HG03097 (cell line): Measurements from ENCODE around the gene GNA15.
"Not testable (repeated sequence)": the region's sequence is repeated elsewhere in the genome, so short reads cannot be mapped to it uniquely, and the experiment has no call there.

Experiments
- ATAC-seq: cut with Tn5 transposase; IDR thresholded peaks from one replicate; pipeline ENCODE4 v1.9.1; 2021; ENCODE audit not compliant: unreplicated experiment, low FRiP score

The GNA15 gene

GRCh38 chr19:3187662-3188511 lies 52.1 kb downstream of the GNA15 start:
- ATAC-seq = no peak

DNA sequence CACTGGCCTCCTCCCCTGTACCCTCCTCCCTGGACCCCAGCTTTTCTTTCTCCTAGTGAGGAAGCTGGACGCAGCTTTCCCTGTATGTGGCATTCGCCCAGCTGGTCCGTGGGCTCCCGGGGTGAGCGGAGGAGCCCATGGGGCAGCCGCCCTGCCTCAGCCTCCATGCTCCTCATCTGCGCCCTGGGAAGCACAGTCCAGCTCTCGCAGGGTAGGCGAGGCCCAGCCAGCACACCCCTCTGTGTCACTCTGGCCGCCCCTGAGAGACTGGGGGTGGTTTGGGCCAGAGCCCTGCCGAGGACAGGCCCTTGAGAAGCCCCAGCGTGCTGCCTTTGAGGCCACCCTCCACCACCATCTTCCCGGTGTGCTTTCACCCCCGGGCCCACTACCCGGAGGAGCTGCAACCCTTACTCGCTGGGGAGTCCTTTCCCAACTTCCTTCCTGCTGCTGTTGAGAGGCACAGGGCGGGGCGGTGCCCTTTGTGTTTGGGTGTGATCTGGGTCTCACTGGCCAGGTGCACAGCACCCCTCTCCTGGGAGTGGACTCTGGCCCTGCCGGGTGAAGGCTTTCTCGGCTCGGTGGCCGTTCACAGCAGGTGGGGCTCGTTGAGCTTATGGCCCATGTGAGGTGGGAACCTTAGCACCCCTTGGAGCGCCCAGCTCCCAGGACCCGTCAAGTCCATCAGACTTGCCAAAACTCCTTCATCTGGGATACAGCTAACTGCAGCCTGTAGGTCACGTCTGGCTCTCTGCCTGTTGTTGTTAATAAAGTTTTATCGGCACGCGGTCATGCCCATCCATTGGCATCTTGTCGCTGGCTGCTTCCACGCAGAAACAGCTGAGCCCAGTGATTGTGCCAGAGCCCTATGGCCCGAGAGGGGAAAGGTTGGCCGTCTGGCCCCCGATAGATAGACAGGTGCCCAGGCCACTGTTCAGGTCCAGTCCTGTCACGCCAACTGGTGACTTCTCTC lies 53.1 kb downstream of the GNA15 start:
- ATAC-seq = no peak

DNA sequence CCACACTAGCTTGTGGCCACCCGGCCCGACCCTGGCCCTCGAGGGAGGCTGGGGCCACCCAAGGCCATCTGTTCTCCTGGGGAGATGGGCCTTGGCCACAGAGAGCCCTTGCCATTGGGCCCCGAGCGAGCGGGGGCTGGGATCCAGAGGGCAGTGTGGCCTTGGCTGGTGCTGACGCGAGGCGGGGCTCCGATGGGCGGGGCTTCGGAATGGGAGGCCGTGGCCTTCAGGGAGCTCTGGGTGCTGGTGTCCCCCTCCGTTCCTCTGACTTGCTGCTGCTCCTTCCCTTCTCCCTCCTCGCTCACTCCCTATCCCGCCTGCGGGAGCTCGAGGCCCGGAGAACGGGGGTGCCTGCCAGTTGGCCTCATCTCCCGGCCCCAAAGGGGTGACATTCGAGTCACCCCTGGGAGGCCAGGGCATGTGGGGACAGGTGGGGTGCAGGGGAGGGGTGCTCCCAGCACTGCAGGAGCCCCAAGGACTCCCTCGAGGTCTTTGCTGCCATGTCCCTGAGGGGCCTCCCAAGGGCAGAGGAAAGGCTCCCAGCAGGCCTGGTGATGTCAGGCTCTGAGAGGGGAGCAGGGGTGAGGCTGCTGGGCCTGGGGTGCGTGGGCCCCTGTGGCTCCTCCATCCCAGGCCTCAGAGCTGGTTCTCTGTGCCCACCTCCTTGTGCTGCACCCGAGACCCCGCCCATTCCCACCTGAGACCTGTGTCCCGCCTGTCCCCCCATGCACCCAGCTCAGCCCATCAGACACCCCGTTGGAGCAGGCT lies 54.1 kb downstream of the GNA15 start:
- ATAC-seq = no peak

DNA sequence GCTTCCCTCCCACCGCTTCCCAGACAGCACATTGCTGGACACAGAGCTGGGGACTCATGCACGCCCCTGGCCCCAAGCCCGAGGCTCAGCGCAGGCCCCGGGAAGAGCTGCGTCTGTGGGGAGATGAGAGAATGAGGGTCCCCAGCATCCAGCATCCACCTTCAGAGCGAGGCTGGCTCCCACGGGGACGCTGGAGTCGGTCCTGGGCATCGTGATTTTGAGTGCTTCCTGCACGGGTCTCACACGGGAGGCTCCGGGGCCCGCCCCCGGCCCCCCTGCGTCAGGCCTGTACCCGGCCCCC lies 54.6 kb downstream of the GNA15 start:
- no peak for ATAC-seq

DNA sequence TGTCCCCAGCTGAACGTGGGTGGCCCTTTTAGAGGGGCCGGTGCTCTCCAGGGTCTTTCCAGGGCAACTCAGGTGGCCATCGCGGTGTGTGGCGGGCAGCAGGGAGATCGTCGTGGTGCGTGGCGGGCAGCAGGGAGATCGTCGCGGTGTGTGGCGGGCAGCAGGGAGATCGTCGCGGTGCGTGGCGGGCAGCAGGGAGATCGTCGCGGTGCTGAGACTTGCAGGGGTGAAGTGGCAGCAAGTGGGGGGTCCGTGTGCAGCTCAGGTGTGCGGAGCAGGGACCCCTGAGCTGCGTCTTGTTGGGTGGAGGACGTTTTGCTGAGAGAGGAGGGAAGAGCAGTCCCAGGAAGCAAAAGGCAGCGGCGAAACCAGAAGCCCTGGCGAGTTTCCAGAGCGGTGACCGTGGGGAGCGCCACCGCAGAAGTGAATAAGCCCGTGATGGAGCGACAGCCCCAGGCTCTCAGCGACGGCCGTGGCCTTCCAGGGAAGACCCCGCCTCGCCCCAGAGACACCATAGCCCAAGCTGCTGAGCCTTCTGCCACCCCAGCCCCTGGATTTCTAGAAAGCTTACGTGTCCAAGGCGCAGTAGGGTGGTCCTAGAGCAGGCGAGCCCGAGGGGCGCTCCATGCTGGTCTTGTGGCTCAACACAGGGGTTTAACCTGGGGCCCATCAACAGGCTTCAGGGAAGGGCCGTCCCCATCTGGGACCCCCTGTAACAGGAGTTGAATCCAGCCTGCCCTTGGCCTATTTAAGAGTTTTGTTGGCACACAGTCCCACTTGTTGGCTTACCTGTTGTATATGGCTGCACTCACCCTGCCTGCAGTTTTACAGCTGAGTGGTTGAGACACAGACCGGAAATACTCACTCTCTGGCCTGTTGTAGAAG lies 55.3 kb downstream of the GNA15 start:
- ATAC-seq = no peak

DNA sequence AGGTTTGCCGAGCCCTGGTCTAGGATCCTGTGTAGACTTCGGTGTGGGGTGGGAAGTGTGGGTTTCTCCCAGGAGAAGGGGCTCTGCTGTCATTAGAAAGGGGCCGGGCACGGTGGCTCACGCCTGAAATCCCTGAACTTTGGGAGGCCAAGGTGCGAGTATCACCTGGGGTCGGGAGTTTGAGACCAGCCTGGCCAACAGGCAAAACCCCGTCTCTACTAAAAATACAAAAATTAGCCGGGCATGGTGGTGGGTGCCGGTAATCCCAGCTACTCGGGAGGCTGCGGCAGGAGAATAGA lies 55.9 kb downstream of the GNA15 start:
- not testable (repeated sequence) for ATAC-seq

DNA sequence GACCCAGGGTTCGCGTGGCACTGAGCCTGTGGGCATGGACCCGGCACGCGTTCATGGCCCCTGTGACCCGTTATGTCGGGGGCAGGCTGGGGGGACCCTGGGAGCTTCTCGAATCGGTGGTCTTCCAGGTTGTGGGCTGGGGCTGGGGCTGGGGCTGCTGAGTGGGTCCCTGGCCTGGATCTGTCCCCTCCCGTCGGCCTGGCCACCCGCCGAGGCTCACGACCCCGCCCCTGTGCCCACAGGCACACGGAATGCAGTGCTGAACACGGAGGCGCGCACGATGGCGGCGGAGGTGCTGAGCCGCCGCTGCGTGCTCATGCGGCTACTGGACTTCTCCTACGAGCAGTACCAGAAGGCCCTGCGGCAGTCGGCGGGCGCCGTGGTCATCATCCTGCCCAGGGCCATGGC lies 56.4 kb downstream of the GNA15 start:
- no peak for ATAC-seq

GRCh38 chr19:3192684-3193083 lies 56.9 kb downstream of the GNA15 start:
- no peak for ATAC-seq

DNA sequence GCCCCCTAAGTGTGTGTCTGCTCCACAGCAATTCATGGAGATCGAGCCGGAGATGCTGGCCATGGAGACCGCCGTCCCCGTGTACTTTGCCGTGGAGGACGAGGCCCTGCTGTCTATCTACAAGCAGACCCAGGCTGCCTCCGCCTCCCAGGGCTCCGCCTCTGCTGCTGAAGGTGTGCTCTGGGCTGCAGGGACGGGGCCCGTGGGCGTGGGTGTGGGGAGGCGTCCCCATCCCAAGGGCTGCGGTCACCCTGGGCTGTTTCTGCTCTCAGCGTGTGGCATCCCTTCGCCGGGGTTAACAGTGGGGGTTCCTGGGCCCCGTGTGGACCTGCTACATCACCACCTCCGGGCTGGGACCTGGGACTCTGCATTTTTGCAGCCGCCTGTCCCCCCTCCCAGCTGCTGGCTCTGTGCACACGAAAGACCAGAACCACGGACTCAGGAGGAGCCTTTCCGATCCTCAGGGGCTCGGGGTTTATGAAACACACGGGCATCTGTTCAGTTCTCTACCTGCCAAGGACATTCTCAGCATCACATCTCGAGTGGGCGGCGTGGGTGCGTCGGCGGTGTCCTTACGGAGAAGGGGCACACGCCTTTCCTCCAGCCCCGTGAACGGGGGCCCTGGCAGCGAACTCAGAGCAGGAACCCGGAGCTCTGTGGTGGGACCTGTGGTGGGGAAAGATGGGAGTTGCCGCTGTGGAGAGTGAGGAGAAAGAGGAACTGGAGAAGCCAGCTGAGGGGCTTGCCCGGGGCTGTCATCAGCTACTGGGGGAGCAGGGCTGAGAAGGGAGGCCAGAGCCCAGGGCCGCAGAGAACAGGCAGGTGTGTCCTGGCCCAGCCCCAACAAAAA lies 57.6 kb downstream of the GNA15 start:
- no peak for ATAC-seq

DNA sequence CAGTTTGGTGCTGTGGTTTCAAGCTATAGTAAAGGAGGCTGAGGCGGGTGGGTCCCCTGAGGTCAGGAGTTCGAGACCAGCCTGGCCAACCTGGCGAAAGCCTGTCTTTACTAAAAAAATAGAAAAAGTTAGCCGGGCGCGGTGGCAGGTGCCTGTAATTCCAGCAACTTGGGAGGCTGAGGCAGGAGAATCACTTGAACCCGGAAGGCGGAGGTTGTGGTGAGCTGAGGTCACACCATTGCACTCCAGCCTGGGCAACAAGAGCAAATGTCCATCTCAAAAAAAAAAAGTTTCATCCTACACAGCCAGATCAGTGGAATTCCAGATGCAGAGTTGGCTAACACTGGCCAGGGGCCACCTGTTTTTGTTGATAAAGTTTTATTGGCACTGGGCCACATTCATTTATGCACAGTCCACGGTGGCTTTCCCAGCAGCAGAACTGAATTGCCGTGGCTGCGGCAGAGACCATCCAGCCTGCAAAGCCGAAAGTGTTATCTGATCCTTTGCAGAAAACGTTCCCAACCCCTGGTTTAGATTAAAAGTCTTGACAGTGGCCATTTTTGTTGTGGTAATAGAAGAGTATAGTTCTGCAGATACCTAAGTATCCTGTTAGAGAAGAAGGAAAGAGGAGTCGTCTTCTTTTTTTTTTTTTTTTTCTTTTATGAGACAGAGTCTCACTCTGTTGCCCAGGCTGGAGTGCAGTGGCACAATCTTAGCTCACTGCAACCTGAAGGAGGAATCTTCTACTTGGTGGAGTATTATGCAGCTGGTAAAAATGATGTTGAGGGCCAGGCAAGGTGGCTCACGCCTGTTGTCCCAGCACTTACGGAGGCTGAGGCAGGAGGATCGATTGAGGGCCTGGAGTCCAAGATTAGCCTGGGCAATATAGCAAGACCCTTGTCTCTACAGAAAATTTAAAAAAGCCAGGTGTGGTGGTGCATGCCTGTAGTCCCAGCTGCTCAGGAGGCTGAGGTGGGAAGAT lies 58.6 kb downstream of the GNA15 start:
- no peak for ATAC-seq

DNA sequence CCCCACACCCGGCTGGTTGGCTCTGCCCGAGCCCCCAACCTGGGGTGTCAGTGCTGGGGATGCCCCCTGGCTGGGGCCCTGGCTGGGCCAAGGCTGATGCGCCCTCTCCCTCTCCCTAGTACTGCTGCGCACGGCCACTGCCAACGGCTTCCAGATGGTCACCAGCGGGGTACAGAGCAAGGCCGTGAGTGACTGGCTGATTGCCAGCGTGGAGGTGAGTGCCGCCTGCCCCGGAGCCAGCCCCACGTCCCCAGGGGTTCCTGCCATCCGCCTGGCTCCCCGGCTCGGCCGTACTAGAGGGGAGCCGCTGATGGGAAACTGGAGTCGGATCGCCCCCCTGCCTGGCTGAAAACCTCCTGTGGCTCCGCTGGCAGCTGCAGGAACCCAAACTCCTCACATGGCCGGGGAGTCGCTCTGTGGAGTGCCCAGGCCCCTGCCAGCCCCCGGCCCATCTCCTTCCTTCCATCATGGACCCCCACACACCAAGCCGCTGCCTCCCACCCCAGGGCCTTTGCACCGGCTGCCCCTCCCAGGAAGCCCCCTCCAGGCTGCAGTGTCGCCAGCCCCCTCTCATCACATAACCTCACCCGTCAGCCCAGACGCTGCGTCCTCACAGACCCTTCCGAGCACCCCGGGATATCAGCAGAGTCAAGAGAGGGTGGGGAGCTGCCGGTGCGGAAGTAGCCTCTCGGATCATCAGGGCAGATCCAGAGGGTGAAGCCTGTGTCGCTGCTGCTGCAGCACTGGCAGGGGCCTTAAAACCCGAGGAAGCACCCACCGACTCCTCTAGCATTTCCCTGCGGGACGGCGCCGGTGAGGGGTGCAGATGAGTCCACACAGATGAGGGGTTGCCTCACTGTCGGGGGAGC lies 60.5 kb downstream of the GNA15 start:
- ATAC-seq = no peak

GRCh38 chr19:3196933-3197205 lies 61.0 kb downstream of the GNA15 start:
- no peak for ATAC-seq

- ATAC-seq = no peak
Measured at GRCh38 chr19:3198901-3199700, 63.3 kb downstream of the GNA15 start.

DNA sequence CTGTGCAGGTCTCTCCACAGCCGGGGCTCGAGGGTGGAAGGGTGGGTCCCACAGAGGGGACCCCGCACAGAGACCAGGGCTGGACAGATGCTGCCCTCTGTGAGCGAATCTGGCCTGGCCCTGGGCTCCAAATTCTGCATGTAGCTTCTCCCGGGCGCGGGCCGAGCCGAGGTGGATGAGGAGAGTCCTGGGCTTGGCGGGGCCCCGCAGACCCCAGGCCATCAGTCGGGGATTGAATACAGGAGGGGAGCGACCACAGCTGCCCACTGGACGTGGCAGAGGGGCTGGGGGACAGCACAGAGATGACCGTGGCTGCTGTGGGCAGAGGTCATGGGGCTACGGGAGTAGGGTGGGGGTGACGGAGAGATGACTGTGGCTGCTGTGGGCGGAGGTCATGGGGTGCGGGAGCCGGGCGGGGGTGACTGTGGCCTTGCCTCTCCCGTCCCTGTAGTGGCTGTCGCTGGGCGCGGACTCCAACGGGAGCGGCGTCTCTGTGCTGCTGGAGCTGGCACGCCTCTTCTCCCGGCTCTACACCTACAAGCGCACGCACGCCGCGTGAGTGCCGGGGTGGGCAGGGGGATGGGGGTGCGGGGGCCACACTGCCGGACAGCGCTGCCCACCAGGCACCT lies 65.4 kb downstream of the GNA15 start:
- no peak for ATAC-seq

- ATAC-seq = no peak
Measured at GRCh38 chr19:3201911-3202310, 66.1 kb downstream of the GNA15 start.

DNA sequence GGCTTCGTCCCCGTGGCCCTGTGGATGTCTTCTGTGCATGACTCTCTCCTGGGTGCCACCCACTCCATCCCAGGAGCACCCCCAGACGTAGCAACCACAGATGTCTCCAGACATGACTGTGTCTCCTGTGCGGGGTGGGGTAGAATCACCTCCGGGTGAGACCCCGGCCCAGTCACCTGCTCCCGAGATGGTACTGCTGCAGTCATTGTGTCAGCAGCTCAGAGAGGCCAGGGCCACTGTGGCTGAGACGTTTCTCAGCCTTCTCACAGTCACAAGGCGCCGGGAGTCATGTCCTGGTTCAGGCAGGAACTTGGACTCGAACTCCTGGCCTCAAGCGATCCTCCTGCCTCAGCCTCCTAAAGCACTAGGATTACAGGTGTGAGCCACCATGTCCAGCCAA lies 66.5 kb downstream of the GNA15 start:
- no peak for ATAC-seq
